ENCODE results near the gene DRAP1. TPM values are rescaled to one million over a fixed set of nuclear protein-coding genes. Genes with fewer than 3 reads are reported as not detected.

DRAP1 gene
- total RNA-seq, 2 donors from 2014 or later, result 83.8 to 103 TPM

DNA sequence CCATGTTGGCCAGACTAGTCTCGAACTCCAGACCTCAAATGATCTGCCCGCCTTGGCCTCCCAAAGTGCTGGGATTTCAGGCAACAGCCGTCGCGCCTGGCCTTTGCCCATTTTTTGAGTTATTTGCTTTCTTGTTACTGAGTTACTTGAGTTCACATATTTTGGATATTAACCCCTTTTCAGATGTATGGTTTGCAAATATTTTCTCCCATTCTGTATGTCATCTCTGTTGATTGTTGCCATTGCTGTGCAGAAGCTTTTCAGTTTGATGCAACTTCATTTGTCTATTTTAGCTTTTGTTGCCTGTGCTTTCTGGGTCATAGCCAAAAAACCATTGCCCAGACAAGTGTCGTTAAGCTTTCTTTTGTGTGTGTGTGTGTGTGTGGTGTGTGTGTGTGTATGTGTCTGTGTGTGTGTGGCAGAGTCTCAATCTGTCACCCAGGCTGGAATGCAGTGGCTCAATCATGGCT, 32.9 kb downstream of the DRAP1 start:
- Mint-ChIP-seq H3K4me1 (peaks cover under 1% of the 10 kb centered on the region), H3K27ac (no peak overlapping the region), H3K9me3 (no peaks in the 10 kb centered on the region), H3K4me3 (no peak overlapping the region), H3K36me3 (ENCODE audit: low read depth) (no peaks in the 10 kb centered on the region), H3K27me3 (ENCODE audit: insufficient read depth) (no peaks in the 10 kb centered on the region)
- WGBS, 2 experiments (ENCODE audit: insufficient coverage in 1 of 2, insufficient read length in 1 of 2), result 94 to 100% methylated on average over 1 to 6 of the region's 6 CpGs
- no peaks in the 10 kb centered on the region for H3K9me3 ChIP-seq (ENCODE audit: control insufficient read depth, low read length)
- no peak overlapping the region for H3K4me3 ChIP-seq (ENCODE audit: low read length)
- TF ChIP-seq, protein P1, sequence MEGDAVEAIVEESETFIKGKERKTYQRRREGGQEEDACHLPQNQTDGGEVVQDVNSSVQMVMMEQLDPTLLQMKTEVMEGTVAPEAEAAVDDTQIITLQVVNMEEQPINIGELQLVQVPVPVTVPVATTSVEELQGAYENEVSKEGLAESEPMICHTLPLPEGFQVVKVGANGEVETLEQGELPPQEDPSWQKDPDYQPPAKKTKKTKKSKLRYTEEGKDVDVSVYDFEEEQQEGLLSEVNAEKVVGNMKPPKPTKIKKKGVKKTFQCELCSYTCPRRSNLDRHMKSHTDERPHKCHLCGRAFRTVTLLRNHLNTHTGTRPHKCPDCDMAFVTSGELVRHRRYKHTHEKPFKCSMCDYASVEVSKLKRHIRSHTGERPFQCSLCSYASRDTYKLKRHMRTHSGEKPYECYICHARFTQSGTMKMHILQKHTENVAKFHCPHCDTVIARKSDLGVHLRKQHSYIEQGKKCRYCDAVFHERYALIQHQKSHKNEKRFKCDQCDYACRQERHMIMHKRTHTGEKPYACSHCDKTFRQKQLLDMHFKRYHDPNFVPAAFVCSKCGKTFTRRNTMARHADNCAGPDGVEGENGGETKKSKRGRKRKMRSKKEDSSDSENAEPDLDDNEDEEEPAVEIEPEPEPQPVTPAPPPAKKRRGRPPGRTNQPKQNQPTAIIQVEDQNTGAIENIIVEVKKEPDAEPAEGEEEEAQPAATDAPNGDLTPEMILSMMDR (conservative IDR thresholded peaks at IDR 0.05), result no peak
- H3K27me3 ChIP-seq (ENCODE audit: control insufficient read depth, insufficient read depth, low read length, poor library complexity, severe bottlenecking), result no peaks in the 10 kb centered on the region
- H3K27ac ChIP-seq (ENCODE audit: low read depth, low read length), result no peak overlapping the region
- H3K9ac ChIP-seq (ENCODE audit: extremely low read depth, low read length, poor library complexity, severe bottlenecking), result no peak overlapping the region
- DNase-seq, result no peak
- H3K4me1 ChIP-seq (ENCODE audit: control insufficient read depth, insufficient read depth, low read length), result no peaks in the 10 kb centered on the region
- no peaks in the 10 kb centered on the region for H3K36me3 ChIP-seq (ENCODE audit: control insufficient read depth, insufficient read depth, low read length)

- Mint-ChIP-seq H3K27me3 (ENCODE audit: insufficient read depth) (no peaks in the 10 kb centered on the region), H3K4me3 (no peak overlapping the region), H3K9me3 (no peaks in the 10 kb centered on the region), H3K27ac (no peak overlapping the region), H3K4me1 (no peaks in the 10 kb centered on the region), H3K36me3 (ENCODE audit: low read depth) (no peaks in the 10 kb centered on the region)
- TF ChIP-seq, protein P1 (conservative IDR thresholded peaks at IDR 0.05), result no peak
- Histone ChIP-seq H3K27ac (ENCODE audit: low read depth, low read length) (no peak overlapping the region), H3K36me3 (ENCODE audit: control insufficient read depth, insufficient read depth, low read length) (no peaks in the 10 kb centered on the region), H3K4me1 (ENCODE audit: control insufficient read depth, insufficient read depth, low read length) (no peaks in the 10 kb centered on the region), H3K4me3 (ENCODE audit: low read length) (no peak overlapping the region), H3K9ac (ENCODE audit: extremely low read depth, low read length, poor library complexity, severe bottlenecking) (no peak overlapping the region), H3K27me3 (ENCODE audit: control insufficient read depth, insufficient read depth, low read length, poor library complexity, severe bottlenecking) (no peaks in the 10 kb centered on the region), H3K9me3 (ENCODE audit: control insufficient read depth, low read length) (no peaks in the 10 kb centered on the region)
- WGBS, 2 experiments (ENCODE audit: insufficient coverage in 1 of 2, insufficient read length in 1 of 2), result 90 to 95% methylated on average over 4 to 20 of the region's 20 CpGs
- no peak for DNase-seq
Observed at GRCh38 chr11:65953471-65953870, 34.2 kb downstream of the DRAP1 start.

DNA sequence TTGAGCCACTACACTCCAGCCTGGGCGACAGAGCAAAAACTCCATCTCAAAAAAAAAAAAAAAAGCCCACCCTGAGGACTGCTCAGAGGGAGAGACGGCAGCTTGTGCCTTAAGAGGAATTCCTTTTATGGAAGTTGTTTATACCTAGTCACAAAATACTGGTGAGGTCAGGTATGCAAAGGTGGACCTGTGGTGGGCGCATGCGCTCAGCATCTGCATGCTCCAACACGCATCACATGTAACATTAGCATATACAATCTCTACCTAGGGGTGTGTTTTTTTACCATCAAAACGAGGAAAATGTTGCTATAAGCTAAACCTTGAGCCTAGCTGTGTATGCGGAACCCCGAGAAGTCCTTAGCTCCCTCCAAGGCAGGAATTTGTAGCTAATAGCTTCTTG, 35.5 kb downstream of the DRAP1 start:
- H3K36me3 Mint-ChIP-seq (ENCODE audit: low read depth), result no peaks in the 10 kb centered on the region
- TF ChIP-seq, protein P1 (conservative IDR thresholded peaks at IDR 0.05), result no peak
- Histone ChIP-seq H3K9me3 (ENCODE audit: control insufficient read depth, low read length) (no peaks in the 10 kb centered on the region), H3K4me1 (ENCODE audit: control insufficient read depth, insufficient read depth, low read length) (no peaks in the 10 kb centered on the region), H3K9ac (ENCODE audit: extremely low read depth, low read length, poor library complexity, severe bottlenecking) (no peak overlapping the region), H3K27ac (ENCODE audit: low read depth, low read length) (no peak overlapping the region), H3K4me3 (ENCODE audit: low read length) (no peak overlapping the region), H3K27me3 (ENCODE audit: control insufficient read depth, insufficient read depth, low read length, poor library complexity, severe bottlenecking) (no peaks in the 10 kb centered on the region), H3K36me3 (ENCODE audit: control insufficient read depth, insufficient read depth, low read length) (no peaks in the 10 kb centered on the region)
- H3K4me3 Mint-ChIP-seq, result no peak overlapping the region
- DNase-seq, result no peak
- H3K4me1 Mint-ChIP-seq, result no peaks in the 10 kb centered on the region
- H3K27ac Mint-ChIP-seq, result peak overlapping the region; percentile 55
- WGBS, 2 experiments (ENCODE audit: insufficient coverage in 1 of 2, insufficient read length in 1 of 2), result 91 to 95% methylated on average over 7 to 8 of the region's 8 CpGs
- no peaks in the 10 kb centered on the region for H3K27me3 Mint-ChIP-seq (ENCODE audit: insufficient read depth)
- H3K9me3 Mint-ChIP-seq, result no peaks in the 10 kb centered on the region

Measured in endodermal cell (in vitro differentiated cells).